Measurements from ENCODE around the gene BPTF. TPM values are rescaled to one million over a fixed set of nuclear protein-coding genes. Genes with fewer than 3 reads are reported as not detected.

Gene BPTF
- total and polyA plus RNA-seq, 2 of the 13 experiments (the other 11 are each of a cell fraction or from before 2014, with no cell fraction given) = 43.5 to 66.1 TPM

DNA sequence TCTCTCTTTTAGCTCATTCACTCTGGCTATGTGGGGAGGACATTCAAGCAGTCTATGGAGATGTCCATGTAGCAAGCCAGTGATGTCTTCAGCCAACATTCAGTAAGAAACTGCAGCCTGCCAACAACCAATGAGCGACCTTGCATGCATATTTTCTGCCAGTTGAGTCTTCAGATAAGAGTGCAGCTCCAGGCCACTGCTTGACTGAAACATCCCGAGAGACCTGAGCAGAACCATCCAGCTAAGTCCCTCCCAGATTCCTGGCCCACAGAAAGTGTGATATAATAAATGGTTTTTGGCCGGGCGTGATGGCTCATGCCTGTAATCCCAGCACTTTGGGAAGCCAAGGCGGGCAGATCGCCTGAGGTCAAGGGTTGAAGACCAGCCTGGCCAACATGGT is 181.5 kb downstream of the BPTF start:
- no peaks in the 10 kb centered on the region for H3K4me1 ChIP-seq (ENCODE audit: insufficient read depth, low read length)
- H4K20me1 ChIP-seq (ENCODE audit: insufficient read depth, low read length) = no peaks in the 10 kb centered on the region
- TF ChIP-seq, protein P1, sequence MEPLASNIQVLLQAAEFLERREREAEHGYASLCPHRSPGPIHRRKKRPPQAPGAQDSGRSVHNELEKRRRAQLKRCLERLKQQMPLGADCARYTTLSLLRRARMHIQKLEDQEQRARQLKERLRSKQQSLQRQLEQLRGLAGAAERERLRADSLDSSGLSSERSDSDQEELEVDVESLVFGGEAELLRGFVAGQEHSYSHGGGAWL (CRISPR knock-in tag; IDR thresholded peaks at IDR 0.05) = no peak
- TF ChIP-seq ZNF598 (CRISPR knock-in tag; IDR thresholded peaks at IDR 0.05; ENCODE audit: borderline replicate concordance) (no peak), ZNF331 (CRISPR knock-in tag; IDR thresholded peaks at IDR 0.05) (no peak), HNF4A (CRISPR knock-in tag; IDR thresholded peaks at IDR 0.05) (no peak), ZFP36 (IDR thresholded peaks at IDR 0.05; ENCODE audit: borderline replicate concordance, low read depth, low read length, partially characterized antibody) (no peak), PTBP1 (IDR thresholded peaks at IDR 0.05; ENCODE audit: low read depth, low read length, poor library complexity, severe bottlenecking) (no peak), NFYB (CRISPR knock-in tag; IDR thresholded peaks at IDR 0.05) (no peak)
- TF ChIP-seq, protein P2, sequence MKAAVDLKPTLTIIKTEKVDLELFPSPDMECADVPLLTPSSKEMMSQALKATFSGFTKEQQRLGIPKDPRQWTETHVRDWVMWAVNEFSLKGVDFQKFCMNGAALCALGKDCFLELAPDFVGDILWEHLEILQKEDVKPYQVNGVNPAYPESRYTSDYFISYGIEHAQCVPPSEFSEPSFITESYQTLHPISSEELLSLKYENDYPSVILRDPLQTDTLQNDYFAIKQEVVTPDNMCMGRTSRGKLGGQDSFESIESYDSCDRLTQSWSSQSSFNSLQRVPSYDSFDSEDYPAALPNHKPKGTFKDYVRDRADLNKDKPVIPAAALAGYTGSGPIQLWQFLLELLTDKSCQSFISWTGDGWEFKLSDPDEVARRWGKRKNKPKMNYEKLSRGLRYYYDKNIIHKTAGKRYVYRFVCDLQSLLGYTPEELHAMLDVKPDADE (CRISPR knock-in tag; IDR thresholded peaks at IDR 0.05) = no peak
- TF ChIP-seq, protein P3, sequence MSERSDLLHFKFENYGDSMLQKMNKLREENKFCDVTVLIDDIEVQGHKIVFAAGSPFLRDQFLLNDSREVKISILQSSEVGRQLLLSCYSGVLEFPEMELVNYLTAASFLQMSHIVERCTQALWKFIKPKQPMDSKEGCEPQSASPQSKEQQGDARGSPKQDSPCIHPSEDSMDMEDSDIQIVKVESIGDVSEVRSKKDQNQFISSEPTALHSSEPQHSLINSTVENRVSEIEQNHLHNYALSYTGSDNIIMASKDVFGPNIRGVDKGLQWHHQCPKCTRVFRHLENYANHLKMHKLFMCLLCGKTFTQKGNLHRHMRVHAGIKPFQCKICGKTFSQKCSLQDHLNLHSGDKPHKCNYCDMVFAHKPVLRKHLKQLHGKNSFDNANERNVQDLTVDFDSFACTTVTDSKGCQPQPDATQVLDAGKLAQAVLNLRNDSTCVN (CRISPR knock-in tag; IDR thresholded peaks at IDR 0.05; ENCODE audit: borderline replicate concordance) = no peak
- TF ChIP-seq, protein P4, sequence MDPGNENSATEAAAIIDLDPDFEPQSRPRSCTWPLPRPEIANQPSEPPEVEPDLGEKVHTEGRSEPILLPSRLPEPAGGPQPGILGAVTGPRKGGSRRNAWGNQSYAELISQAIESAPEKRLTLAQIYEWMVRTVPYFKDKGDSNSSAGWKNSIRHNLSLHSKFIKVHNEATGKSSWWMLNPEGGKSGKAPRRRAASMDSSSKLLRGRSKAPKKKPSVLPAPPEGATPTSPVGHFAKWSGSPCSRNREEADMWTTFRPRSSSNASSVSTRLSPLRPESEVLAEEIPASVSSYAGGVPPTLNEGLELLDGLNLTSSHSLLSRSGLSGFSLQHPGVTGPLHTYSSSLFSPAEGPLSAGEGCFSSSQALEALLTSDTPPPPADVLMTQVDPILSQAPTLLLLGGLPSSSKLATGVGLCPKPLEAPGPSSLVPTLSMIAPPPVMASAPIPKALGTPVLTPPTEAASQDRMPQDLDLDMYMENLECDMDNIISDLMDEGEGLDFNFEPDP (CRISPR knock-in tag; conservative IDR thresholded peaks at IDR 0.05) = no peak
- TF ChIP-seq, protein P5, sequence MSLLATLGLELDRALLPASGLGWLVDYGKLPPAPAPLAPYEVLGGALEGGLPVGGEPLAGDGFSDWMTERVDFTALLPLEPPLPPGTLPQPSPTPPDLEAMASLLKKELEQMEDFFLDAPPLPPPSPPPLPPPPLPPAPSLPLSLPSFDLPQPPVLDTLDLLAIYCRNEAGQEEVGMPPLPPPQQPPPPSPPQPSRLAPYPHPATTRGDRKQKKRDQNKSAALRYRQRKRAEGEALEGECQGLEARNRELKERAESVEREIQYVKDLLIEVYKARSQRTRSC (CRISPR knock-in tag; IDR thresholded peaks at IDR 0.05; ENCODE audit: low read depth) = no peak
- TF ChIP-seq, protein P6, sequence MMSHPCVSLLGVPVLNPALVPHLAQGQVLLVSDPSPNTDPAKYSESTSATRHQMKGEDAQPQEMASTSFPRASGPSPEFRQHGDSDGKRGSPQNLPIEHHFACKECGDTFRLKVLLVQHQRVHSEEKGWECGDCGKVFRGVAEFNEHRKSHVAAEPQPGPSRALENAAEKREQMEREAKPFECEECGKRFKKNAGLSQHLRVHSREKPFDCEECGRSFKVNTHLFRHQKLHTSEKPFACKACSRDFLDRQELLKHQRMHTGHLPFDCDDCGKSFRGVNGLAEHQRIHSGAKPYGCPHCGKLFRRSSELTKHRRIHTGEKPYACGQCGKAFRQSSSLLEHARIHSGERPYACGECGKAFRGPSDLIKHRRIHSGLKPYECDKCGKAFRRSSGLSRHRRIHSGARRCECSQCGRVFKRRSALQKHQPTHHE (CRISPR knock-in tag; IDR thresholded peaks at IDR 0.05; ENCODE audit: borderline replicate concordance) = no peak
- TF ChIP-seq, protein P7, sequence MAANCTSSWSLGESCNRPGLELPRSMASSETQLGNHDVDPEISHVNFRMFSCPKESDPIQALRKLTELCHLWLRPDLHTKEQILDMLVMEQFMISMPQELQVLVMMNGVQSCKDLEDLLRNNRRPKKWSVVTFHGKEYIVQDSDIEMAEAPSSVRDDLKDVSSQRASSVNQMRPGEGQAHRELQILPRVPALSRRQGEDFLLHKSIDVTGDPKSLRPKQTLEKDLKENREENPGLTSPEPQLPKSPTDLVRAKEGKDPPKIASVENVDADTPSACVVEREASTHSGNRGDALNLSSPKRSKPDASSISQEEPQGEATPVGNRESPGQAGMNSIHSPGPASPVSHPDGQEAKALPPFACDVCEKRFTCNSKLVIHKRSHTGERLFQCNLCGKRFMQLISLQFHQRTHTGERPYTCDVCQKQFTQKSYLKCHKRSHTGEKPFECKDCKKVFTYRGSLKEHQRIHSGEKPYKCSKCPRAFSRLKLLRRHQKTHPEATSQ (CRISPR knock-in tag; IDR thresholded peaks at IDR 0.05; ENCODE audit: borderline replicate concordance) = no peak
- H3K4me3 ChIP-seq (replicated peaks in 1 of 3; ENCODE audit: insufficient read depth in 1 of 3, low read depth in 2 of 3, low read length in 3 of 3) = no peak overlapping the region
- in situ Hi-C loops (cut with HindIII; ENCODE audit: extremely low pct_ligation_motif_present, low pct_unique_long_range_greater_than_20kb) (no loop called here), intact Hi-C loops (cut with micrococcal nuclease; ENCODE audit: unreplicated experiment) (no loop called here)
- WGBS (ENCODE audit: low lambda C conversion rate) = 31% methylated on average over 4 of the region's 6 CpGs
- H3K9me3 ChIP-seq (ENCODE audit: low read length) = no peaks in the 10 kb centered on the region
- ChIA-PET CTCF (ENCODE audit: low intra/inter-chr PET ratio, low total read pairs) (no interaction called here), POLR2A (no interaction called here)
- H3K27me3 ChIP-seq (ENCODE audit: control insufficient read depth in 1 of 2, insufficient read depth in 2 of 2, low read length in 2 of 2) = no peaks in the 10 kb centered on the region
- no TSS peak for BruUV-seq (replicated peaks)
- no peak overlapping the region for H3K27ac ChIP-seq (ENCODE audit: extremely low read length, insufficient read depth, low read length)
- H2AFZ ChIP-seq (ENCODE audit: low read length) = no peak overlapping the region
- no peaks in the 10 kb centered on the region for H3K36me3 ChIP-seq (replicated peaks in 1 of 2; ENCODE audit: control insufficient read depth in 1 of 2, insufficient read depth in 2 of 2, low read length in 2 of 2)
- H3K9ac ChIP-seq (ENCODE audit: insufficient read depth, low read depth, low read length) = no peak overlapping the region
- DNase-seq (ENCODE audit: low spot score) = no peak
- no peaks in the 10 kb centered on the region for H3K79me2 ChIP-seq (ENCODE audit: insufficient read depth, low read length)
- no peak for FAIRE-seq
- ATAC-seq = no peak
- H3K4me2 ChIP-seq (ENCODE audit: low read depth, low read length) = no peak overlapping the region

Data from HepG2 (cell line).